ENCODE measurements around the gene EIPR1. TPM values are rescaled to one million over a fixed set of nuclear protein-coding genes. Genes with fewer than 3 reads are reported as not detected.

EIPR1 gene
- total and polyA plus RNA-seq, 2 experiments from 2014 or later = 17.4 to 46.3 TPM

GRCh38 chr2:3170792-3171455, 206.7 kb downstream of the EIPR1 start:
- no peak for DNase-seq (ENCODE audit: low spot score)

DNA sequence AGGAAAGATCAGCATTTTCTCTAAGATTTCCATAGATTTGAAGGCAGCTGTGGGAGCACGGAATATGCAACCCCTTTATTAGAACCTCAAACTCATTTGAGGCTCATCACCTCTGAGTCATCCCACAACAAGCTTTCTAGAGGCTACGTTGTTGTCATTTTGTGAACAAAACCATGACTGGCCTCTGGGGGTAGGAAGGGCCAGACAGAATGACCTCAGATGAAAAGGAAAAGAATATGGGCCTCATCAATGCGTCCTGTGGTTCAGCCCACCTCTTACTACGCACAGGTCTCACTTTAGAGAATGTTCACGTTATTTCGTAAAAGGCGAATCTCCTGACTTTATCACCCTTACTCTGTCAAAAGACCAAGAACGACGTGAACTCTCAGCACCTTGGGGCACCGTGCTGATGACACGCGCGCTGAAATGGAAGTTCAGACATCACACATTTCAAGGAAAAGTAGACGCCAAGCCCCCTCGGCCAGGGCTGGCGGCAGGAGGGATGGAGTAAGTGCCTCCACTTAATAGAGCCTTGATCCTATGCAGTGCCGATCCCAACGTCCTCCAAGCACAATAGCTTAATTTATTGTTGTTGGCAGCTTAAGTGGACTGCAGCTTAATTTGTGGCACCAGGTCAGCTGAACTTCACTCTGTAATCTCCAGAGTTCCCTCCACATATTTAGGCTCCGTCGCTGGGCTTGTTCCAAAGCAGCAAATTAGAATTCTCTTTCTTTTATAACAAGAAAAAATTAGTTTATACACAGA, 208.3 kb downstream of the EIPR1 start:
- H3K27ac ChIP-seq (ENCODE audit: low read depth) = peak overlapping the region; percentile 77; the same call in 1 of the 2 replicates
- H3K79me2 ChIP-seq (replicated peaks; ENCODE audit: insufficient read depth) = no peaks in the 10 kb centered on the region
- H3K9me3 Mint-ChIP-seq = peaks cover 14% of the 10 kb centered on the region
- H3K27ac Mint-ChIP-seq = no peak overlapping the region; the same call in 1 of the 2 replicates
- no peaks in the 10 kb centered on the region for H3K36me3 ChIP-seq (ENCODE audit: insufficient read depth)
- no peak overlapping the region for H3K4me3 ChIP-seq
- peak; percentile 46 for ATAC-seq
- peaks cover 14% of the 10 kb centered on the region; the same call in 2 of the 3 replicates for H3K4me1 Mint-ChIP-seq
- no peaks in the 10 kb centered on the region for H3K27me3 ChIP-seq (ENCODE audit: insufficient read depth)
- peak overlapping the region; percentile 30; the same call in 1 of the 2 replicates for H3K4me2 ChIP-seq
- H2AFZ ChIP-seq = no peak overlapping the region
- H4K20me1 ChIP-seq (replicated peaks; ENCODE audit: insufficient read depth) = no peaks in the 10 kb centered on the region
- peaks cover 20% of the 10 kb centered on the region for H3K36me3 Mint-ChIP-seq (ENCODE audit: low read depth)
- H3K4me3 Mint-ChIP-seq = no peak overlapping the region
- DNase-seq (ENCODE audit: low spot score) = peak; percentile 33
- no peaks in the 10 kb centered on the region for H3K9me2 ChIP-seq (ENCODE audit: insufficient read depth)
- H3F3A ChIP-seq (replicated peaks; ENCODE audit: low read depth) = no peaks in the 10 kb centered on the region
- peaks cover 13% of the 10 kb centered on the region for H3K27me3 Mint-ChIP-seq (ENCODE audit: insufficient read depth, low read depth, poor library complexity)
- H3K4me1 ChIP-seq (ENCODE audit: insufficient read depth) = 0 out of 2 replicates have a peak, but pooled peaks cover 5% of the 10 kb centered on the region
- TF ChIP-seq CREB1 (CRISPR knock-in tag; IDR thresholded peaks at IDR 0.05; ENCODE audit: low read depth) = no peak
- no peak for TF ChIP-seq REST (IDR thresholded peaks at IDR 0.05; ENCODE audit: unreplicated experiment)
- TF ChIP-seq ZNF462 (CRISPR knock-in tag; IDR thresholded peaks at IDR 0.05) = no peak
- TF ChIP-seq EZH2 (IDR thresholded peaks at IDR 0.05; ENCODE audit: low read depth, unreplicated experiment) = no peak
- TF ChIP-seq CTCF (conservative IDR thresholded peaks at IDR 0.05; ENCODE audit: low read depth in 2 of 2) = no peak
- TF ChIP-seq ZNF331 (CRISPR knock-in tag; IDR thresholded peaks at IDR 0.05; ENCODE audit: low read depth) = no peak

More at GRCh38 chr2:3170792-3171455, 206.7 kb downstream of the EIPR1 start:
- H3K4me1 Mint-ChIP-seq = peaks cover 14% of the 10 kb centered on the region; the same call in 2 of the 3 replicates
- H3K27ac ChIP-seq (ENCODE audit: low read depth) = no peak overlapping the region
- H3K4me1 ChIP-seq (ENCODE audit: insufficient read depth) = 0 out of 2 replicates have a peak, but pooled peaks cover 5% of the 10 kb centered on the region
- H3K79me2 ChIP-seq (replicated peaks; ENCODE audit: insufficient read depth) = no peaks in the 10 kb centered on the region
- H3K36me3 ChIP-seq (ENCODE audit: insufficient read depth) = no peaks in the 10 kb centered on the region
- TF ChIP-seq POLR2AphosphoS5 (IDR thresholded peaks at IDR 0.05; ENCODE audit: low read depth) = 0 out of 2 replicates have a peak, but pooled peaks have one; percentile 17
- no peak for TF ChIP-seq EZH2 (IDR thresholded peaks at IDR 0.05; ENCODE audit: low read depth, unreplicated experiment)
- H3K4me3 ChIP-seq = no peak overlapping the region
- H3K4me2 ChIP-seq = no peak overlapping the region
- H3K4me3 Mint-ChIP-seq = no peak overlapping the region
- no peaks in the 10 kb centered on the region for H3K27me3 ChIP-seq (ENCODE audit: insufficient read depth)
- no peaks in the 10 kb centered on the region for H4K20me1 ChIP-seq (replicated peaks; ENCODE audit: insufficient read depth)
- H3K27ac Mint-ChIP-seq = no peak overlapping the region
- H3K27me3 Mint-ChIP-seq (ENCODE audit: insufficient read depth, low read depth, poor library complexity) = peaks cover 16% of the 10 kb centered on the region
- H3F3A ChIP-seq (replicated peaks; ENCODE audit: low read depth) = no peaks in the 10 kb centered on the region
- H3K9me2 ChIP-seq (ENCODE audit: insufficient read depth) = no peaks in the 10 kb centered on the region
- H2AFZ ChIP-seq = no peak overlapping the region
- H3K36me3 Mint-ChIP-seq (ENCODE audit: low read depth) = peaks cover 12% of the 10 kb centered on the region; the same call in 1 of the 3 replicates
- peaks cover 3% of the 10 kb centered on the region; the same call in 1 of the 3 replicates for H3K9me3 Mint-ChIP-seq
- ATAC-seq = no peak
